HL-60 (cell line): Measurements from ENCODE around the gene MRGPRF.

ENCODE experiments used
- CTCF ChIP-seq: IDR thresholded peaks from one replicate; pipeline ENCODE4 v1.5.1; 2011; ENCODE audit warnings: low read length, control low read depth, inconsistent platforms; ENCODE audit not compliant: insufficient read depth
- POLR2AphosphoS5 ChIP-seq: IDR thresholded peaks from 2 replicates; pipeline ENCODE4 v1.6.1; 2012; ENCODE audit warnings: low read depth
- SPI1 ChIP-seq: IDR thresholded peaks from 2 replicates; pipeline ENCODE4 v1.6.1; 2012; ENCODE audit warnings: low read depth, mild to moderate bottlenecking, borderline replicate concordance

GRCh38 chr11:69058511-69059270 is 45.6 kb upstream of the MRGPRF start:
- TF ChIP-seq CTCF, result no peak
- no peak for TF ChIP-seq POLR2AphosphoS5
- TF ChIP-seq SPI1, result no peak
